Endothelial cell of umbilical vein (primary cell): ENCODE data around the gene GPR161. TPM values are rescaled to one million over a fixed set of nuclear protein-coding genes. Genes with fewer than 3 reads are reported as not detected.

ENCODE experiments used
- BruUV-seq: library from RNA; stranded (reverse); fragments of 400-500 nt; replicated peaks from 2 replicates; lab custom pipeline; 2021; lab: Mats Ljungman, UMichigan
- CTCF ChIA-PET: fragments of 300-600, 350-600 bp; sonication (Branson Sonifier 250); formaldehyde crosslinking; loops from one replicate; lab custom pipeline; 2021; ENCODE audit warnings: antibody characterized with exemption, inconsistent platforms; lab: Charles Lee
- POLR2A ChIA-PET: fragments of 300-600, 350-600 bp; sonication (Branson Sonifier 250); formaldehyde crosslinking; loops from one replicate; lab custom pipeline; 2021; ENCODE audit warnings: antibody characterized with exemption, inconsistent platforms; lab: Charles Lee
- DNase-seq: peaks from one replicate; pipeline ENCODE4 v3.0.0-alpha.2; 2011; ENCODE audit warnings: low read depth, low spot score
- FAIRE-seq: peaks from 2 replicates; lab custom pipeline; 2011; peaks lifted over from hg19 to GRCh38; lab: Jason Lieb, UNC
- H2AFZ ChIP-seq: 2 replicates; pipeline ENCODE4 v1.6.0; 2012; ENCODE audit warnings: low read depth, low read length, control low read depth, inconsistent platforms
- H3K27ac ChIP-seq: 2 replicates; pipeline ENCODE4 v1.5.1; 2011; ENCODE audit warnings: low read depth, mild to moderate bottlenecking, control low read depth, low read length, moderate library complexity; ENCODE audit not compliant: insufficient read depth
- H3K27me3 ChIP-seq, 2 experiments: 2 replicates each; pipeline versions ENCODE4 v1.6.0 to v1.6.1; 2011; ENCODE audit warnings: low read length in 2 of 2, mixed read lengths in 1 of 2; ENCODE audit not compliant: control insufficient read depth in 2 of 2, insufficient read depth in 2 of 2
- H3K36me3 ChIP-seq, 2 experiments: 2 replicates in 1 of 2; 3 replicates in 1 of 2; pipeline ENCODE4 v1.5.1; 2011; ENCODE audit warnings: low read length in 2 of 2, mild to moderate bottlenecking in 1 of 2, moderate library complexity in 1 of 2; ENCODE audit not compliant: control insufficient read depth in 2 of 2, insufficient read depth in 2 of 2; ENCODE audit errors: extremely low read depth in 1 of 2
- H3K4me1 ChIP-seq: 3 replicates; pipeline ENCODE4 v1.5.1; 2011; ENCODE audit warnings: mild to moderate bottlenecking, low read length; ENCODE audit not compliant: control insufficient read depth, insufficient read depth; ENCODE audit errors: extremely low read depth
- H3K4me2 ChIP-seq: 2 replicates; pipeline ENCODE4 v1.6.1; 2011; ENCODE audit warnings: low read length, control low read depth, mixed read lengths; ENCODE audit not compliant: insufficient read depth
- H3K4me3 ChIP-seq, 3 experiments: fragments of 200-600 bp in 1 of 3; sonication (generic), shearing (Covaris generic) in 1 of 3; replicated peaks in 1 of 3; 2 replicates each; pipeline ENCODE4 v1.5.1; 2011 to 2016; ENCODE audit warnings: control low read depth in 3 of 3, low read length in 3 of 3, mild to moderate bottlenecking in 2 of 3, inconsistent platforms in 1 of 3, low read depth in 1 of 3, moderate library complexity in 1 of 3; ENCODE audit not compliant: insufficient read depth in 1 of 3
- H3K79me2 ChIP-seq: 2 replicates; pipeline ENCODE4 v1.6.0; 2012; ENCODE audit warnings: low read length, inconsistent platforms; ENCODE audit not compliant: control insufficient read depth, insufficient read depth
- H3K9ac ChIP-seq: replicated peaks from 2 replicates; pipeline ENCODE3; 2011; ENCODE audit warnings: low read length, control low read depth; ENCODE audit not compliant: insufficient read depth; ENCODE audit errors: extremely low read depth
- H3K9me1 ChIP-seq: replicated peaks from 3 replicates; pipeline ENCODE4 v1.6.0; 2011; ENCODE audit warnings: mild to moderate bottlenecking, low read length; ENCODE audit not compliant: control insufficient read depth, insufficient read depth; ENCODE audit errors: extremely low read depth
- H3K9me3 ChIP-seq: replicated peaks from 2 replicates; pipeline ENCODE4 v1.5.1; 2012; ENCODE audit warnings: low read length, inconsistent platforms; ENCODE audit not compliant: control insufficient read depth, insufficient read depth
- H4K20me1 ChIP-seq: replicated peaks from 2 replicates; pipeline ENCODE3; 2011; ENCODE audit warnings: mild to moderate bottlenecking, low read length; ENCODE audit not compliant: control insufficient read depth, insufficient read depth; ENCODE audit errors: extremely low read depth
- EZH2 ChIP-seq: IDR thresholded peaks from 2 replicates; pipeline ENCODE4 v1.6.1; 2012; ENCODE audit warnings: borderline replicate concordance, low read depth, mild to moderate bottlenecking, moderate library complexity, low read length, inconsistent platforms; ENCODE audit not compliant: severe bottlenecking
- FOS ChIP-seq: IDR thresholded peaks from 2 replicates; pipeline ENCODE4 v1.6.1; 2011; ENCODE audit warnings: mild to moderate bottlenecking, low read length, moderate library complexity, borderline replicate concordance; ENCODE audit not compliant: insufficient read depth
- GATA2 ChIP-seq: IDR thresholded peaks from 2 replicates; pipeline ENCODE4 v1.7.0; 2011; ENCODE audit warnings: low read depth, mild to moderate bottlenecking, moderate library complexity, mixed read lengths, low read length; ENCODE audit not compliant: insufficient read length, insufficient read depth
- JUN ChIP-seq: IDR thresholded peaks from 2 replicates; pipeline ENCODE4 v1.6.1; 2011; ENCODE audit warnings: borderline replicate concordance, low read depth; ENCODE audit not compliant: insufficient read length, insufficient read depth
- MYC ChIP-seq: IDR thresholded peaks from one replicate; pipeline ENCODE4 v1.6.1; 2011; ENCODE audit warnings: mild to moderate bottlenecking, low read depth, low read length
- POLR2A ChIP-seq: IDR thresholded peaks from 2 replicates; pipeline ENCODE4 v1.6.1; 2012; ENCODE audit warnings: low read depth, mild to moderate bottlenecking, control low read depth, low read length
- POLR2AphosphoS5 ChIP-seq: IDR thresholded peaks from 2 replicates; pipeline ENCODE4 v1.6.1; 2012; ENCODE audit warnings: low read depth, mild to moderate bottlenecking, control low read depth, low read length, moderate library complexity; ENCODE audit not compliant: insufficient read depth
- dilution Hi-C: fragments of 300-500 bp; cut with MboI; formaldehyde crosslinking; loops from one replicate; pipeline ENCODE4 v1.15.0; 2019; ENCODE audit warnings: low sequenced_read_pairs; ENCODE audit not compliant: extremely low pct_ligation_motif_present
- intact Hi-C: fragments of 100-400 bp; cut with micrococcal nuclease; formaldehyde crosslinking; loops from one replicate; pipeline ENCODE4 v1.10.0; 2022
- polyA plus RNA-seq, 4 experiments: library from polyadenylated mRNA; depleted of rRNA in 3 of 4; stranded (reverse) in 3 of 4; unstranded in 1 of 4; fragments of >200 nt; gene quantifications; 2 replicates each; pipeline versions ENCODE4 v1.2.1 to v1.2.3, GENCODE V29; 2011 to 2012; ENCODE audit warnings: missing spikeins in 1 of 4
- total RNA-seq: library from RNA; stranded (reverse); gene quantifications from 2 replicates; pipeline ENCODE4 v1.2.3, GENCODE V29; 2021
- TF ChIP-seq, protein P1 (sequence below): IDR thresholded peaks from 2 replicates; pipeline ENCODE4 v1.6.1; 2011; ENCODE audit not compliant: insufficient read depth, insufficient read length
- TF ChIP-seq, protein P2 (sequence below), 2 donors: IDR thresholded peaks; 1 replicate in 1 of 2; 2 replicates in 1 of 2; pipeline ENCODE4 v1.5.1; 2011; ENCODE audit warnings: low read length in 2 of 2, mild to moderate bottlenecking in 2 of 2, moderate library complexity in 2 of 2, control low read depth in 1 of 2, inconsistent platforms in 1 of 2, low read depth in 1 of 2; ENCODE audit not compliant: insufficient read depth in 1 of 2; ENCODE audit errors: extremely low read depth in 1 of 2

GPR161 gene
- total and polyA plus RNA-seq, 2 donors (not counting 3 experiments of a cell fraction or from before 2014, with no cell fraction given), result 34.7 to 36.5 TPM

GRCh38 chr1:168161459-168161858, 24.7 kb upstream of the GPR161 start:
- DNase-seq, result no peak
- H3K36me3 ChIP-seq, result no peaks in the 10 kb centered on the region
- dilution Hi-C loops, result no loop called here

More at GRCh38 chr1:168161459-168161858, 24.7 kb upstream of the GPR161 start:
- no peaks in the 10 kb centered on the region for H3K9me1 ChIP-seq
- H3K9ac ChIP-seq, result no peak overlapping the region
- H3K27ac ChIP-seq, result no peak overlapping the region
- no peak overlapping the region for H3K4me3 ChIP-seq
- intact Hi-C loops, result no loop called here
- FAIRE-seq, result no peak
- no TSS peak for BruUV-seq
- peaks cover 0 to 1% of the 10 kb centered on the region in 2 experiments for H3K27me3 ChIP-seq
- no peak overlapping the region for H3K4me2 ChIP-seq
- H3K4me1 ChIP-seq, result no peaks in the 10 kb centered on the region
- ChIA-PET POLR2A (no interaction called here), CTCF (no interaction called here)
- no peak overlapping the region for H2AFZ ChIP-seq
- no peaks in the 10 kb centered on the region for H4K20me1 ChIP-seq
- no peaks in the 10 kb centered on the region for H3K9me3 ChIP-seq
- no peaks in the 10 kb centered on the region for H3K79me2 ChIP-seq
- no peak for TF ChIP-seq EZH2
- TF ChIP-seq, protein P1, sequence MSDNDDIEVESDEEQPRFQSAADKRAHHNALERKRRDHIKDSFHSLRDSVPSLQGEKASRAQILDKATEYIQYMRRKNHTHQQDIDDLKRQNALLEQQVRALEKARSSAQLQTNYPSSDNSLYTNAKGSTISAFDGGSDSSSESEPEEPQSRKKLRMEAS, result no peak
- TF ChIP-seq POLR2A, result no peak
- TF ChIP-seq, protein P2, sequence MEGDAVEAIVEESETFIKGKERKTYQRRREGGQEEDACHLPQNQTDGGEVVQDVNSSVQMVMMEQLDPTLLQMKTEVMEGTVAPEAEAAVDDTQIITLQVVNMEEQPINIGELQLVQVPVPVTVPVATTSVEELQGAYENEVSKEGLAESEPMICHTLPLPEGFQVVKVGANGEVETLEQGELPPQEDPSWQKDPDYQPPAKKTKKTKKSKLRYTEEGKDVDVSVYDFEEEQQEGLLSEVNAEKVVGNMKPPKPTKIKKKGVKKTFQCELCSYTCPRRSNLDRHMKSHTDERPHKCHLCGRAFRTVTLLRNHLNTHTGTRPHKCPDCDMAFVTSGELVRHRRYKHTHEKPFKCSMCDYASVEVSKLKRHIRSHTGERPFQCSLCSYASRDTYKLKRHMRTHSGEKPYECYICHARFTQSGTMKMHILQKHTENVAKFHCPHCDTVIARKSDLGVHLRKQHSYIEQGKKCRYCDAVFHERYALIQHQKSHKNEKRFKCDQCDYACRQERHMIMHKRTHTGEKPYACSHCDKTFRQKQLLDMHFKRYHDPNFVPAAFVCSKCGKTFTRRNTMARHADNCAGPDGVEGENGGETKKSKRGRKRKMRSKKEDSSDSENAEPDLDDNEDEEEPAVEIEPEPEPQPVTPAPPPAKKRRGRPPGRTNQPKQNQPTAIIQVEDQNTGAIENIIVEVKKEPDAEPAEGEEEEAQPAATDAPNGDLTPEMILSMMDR (IDR thresholded peaks at IDR 0.05; ENCODE audit: extremely low read depth in 1 of 2, insufficient read depth in 1 of 2, low read depth in 1 of 2, low read length in 2 of 2), result no peak
- no peak for TF ChIP-seq POLR2AphosphoS5
- TF ChIP-seq JUN, result no peak
- no peak for TF ChIP-seq MYC
- TF ChIP-seq GATA2, result no peak
- TF ChIP-seq FOS, result no peak
